ENCODE data around the gene SLC6A6.
A peak's percentile ranks its signal among the peaks of the same experiment; 100 is the strongest.
"Not testable (repeated sequence)": the region's sequence is repeated elsewhere in the genome, so short reads cannot be mapped to it uniquely, and the experiment has no call there.

SLC6A6 gene

GRCh38 chr3:14398797-14399106, 3.7 kb upstream of the SLC6A6 start:
- DNase-seq: no peak

GRCh38 chr3:14401692-14402303, 608 bp upstream of the SLC6A6 start:
- peak in 1 of 14 donors; percentile 58 for DNase-seq

GRCh38 chr3:14403619-14404155, 1.3 kb downstream of the SLC6A6 start:
- peak in 9 of 14 donors; percentile 12 to 74 (median 43) for DNase-seq

- no peak for DNase-seq
These were observed 1.8 kb downstream of the SLC6A6 start for GRCh38 chr3:14404186-14404585.

GRCh38 chr3:14404631-14405359, 2.4 kb downstream of the SLC6A6 start:
- DNase-seq: no peak

- peak in 2 of 14 donors; percentile 9 to 26 for DNase-seq
These were observed 3.2 kb downstream of the SLC6A6 start for GRCh38 chr3:14405360-14406238.

GRCh38 chr3:14406336-14406735, 3.9 kb downstream of the SLC6A6 start:
- DNase-seq: no peak

- DNase-seq: no peak
These were observed 4.4 kb downstream of the SLC6A6 start for GRCh38 chr3:14406766-14407165.

GRCh38 chr3:14407203-14407602, 4.8 kb downstream of the SLC6A6 start:
- DNase-seq: no peak

GRCh38 chr3:14409779-14410063, 7.3 kb downstream of the SLC6A6 start:
- DNase-seq: not testable (repeated sequence)

GRCh38 chr3:14410106-14410502, 7.7 kb downstream of the SLC6A6 start:
- DNase-seq: no peak

GRCh38 chr3:14410503-14411165, 8.2 kb downstream of the SLC6A6 start:
- peak in 1 of 14 donors; percentile 21 for DNase-seq

- DNase-seq: no peak
These were observed 8.7 kb downstream of the SLC6A6 start for GRCh38 chr3:14411166-14411526.

- no peak for DNase-seq
These were observed 9.6 kb downstream of the SLC6A6 start for GRCh38 chr3:14411988-14412387.

GRCh38 chr3:14412831-14413380, 10.5 kb downstream of the SLC6A6 start:
- peak in 8 of 14 donors; percentile 14 to 63 (median 31) for DNase-seq

GRCh38 chr3:14413381-14414071, 11.1 kb downstream of the SLC6A6 start:
- DNase-seq: peak in 1 of 14 donors; percentile 45

GRCh38 chr3:14414846-14415464, 12.5 kb downstream of the SLC6A6 start:
- DNase-seq: peak in 2 of 14 donors; percentile 18 to 35

GRCh38 chr3:14415501-14415900, 13.1 kb downstream of the SLC6A6 start:
- DNase-seq: no peak

- DNase-seq: no peak
These were observed 14.0 kb downstream of the SLC6A6 start for GRCh38 chr3:14416453-14416852.

GRCh38 chr3:14418296-14419250, 16.2 kb downstream of the SLC6A6 start:
- DNase-seq: no peak
